Osteoblast (primary cell): ENCODE data around the gene VAC14. TPM values are rescaled to one million over a fixed set of nuclear protein-coding genes. Genes with fewer than 3 reads are reported as not detected.

Experiments
- DNase-seq: peaks from one replicate; pipeline ENCODE4 v3.0.0; 2011; ENCODE audit warnings: low spot score, mixed read lengths; ENCODE audit not compliant: insufficient read length; ENCODE audit errors: missing footprints
- H2AFZ ChIP-seq: 2 replicates; pipeline ENCODE4 v1.6.0; 2011; ENCODE audit warnings: mild to moderate bottlenecking, low read length
- H3K27ac ChIP-seq: 2 replicates; pipeline ENCODE4 v1.5.1; 2011; ENCODE audit warnings: mild to moderate bottlenecking, low read depth, low read length, moderate library complexity
- H3K27me3 ChIP-seq: 2 replicates; pipeline ENCODE4 v1.6.0; 2012; ENCODE audit warnings: mild to moderate bottlenecking, control low read depth, inconsistent platforms, low read length, moderate library complexity; ENCODE audit not compliant: insufficient read depth
- H3K36me3 ChIP-seq: 2 replicates; pipeline ENCODE4 v1.5.1; 2011; ENCODE audit warnings: mild to moderate bottlenecking, low read length, control low read depth, moderate library complexity; ENCODE audit not compliant: insufficient read depth
- H3K4me1 ChIP-seq: 2 replicates; pipeline ENCODE4 v1.5.1; 2011; ENCODE audit warnings: mild to moderate bottlenecking, low read length, control low read depth, moderate library complexity; ENCODE audit not compliant: insufficient read depth
- H3K4me2 ChIP-seq: 2 replicates; pipeline ENCODE4 v1.6.0; 2011; ENCODE audit warnings: mild to moderate bottlenecking, low read length; ENCODE audit not compliant: insufficient read depth
- H3K4me3 ChIP-seq: fragments of 200-600 bp; sonication (generic); 3 replicates; pipeline ENCODE4 v1.5.1; 2012; ENCODE audit warnings: mild to moderate bottlenecking, low read length, inconsistent platforms; ENCODE audit not compliant: insufficient read depth
- H3K79me2 ChIP-seq: 2 replicates; pipeline ENCODE4 v1.6.0; 2012; ENCODE audit warnings: mild to moderate bottlenecking, low read length, control low read depth, inconsistent platforms; ENCODE audit not compliant: insufficient read depth
- H3K9me3 ChIP-seq: 2 replicates; pipeline ENCODE4 v1.5.1; 2011; ENCODE audit warnings: low read depth, low read length, control low read depth
- H4K20me1 ChIP-seq: 2 replicates; pipeline ENCODE4 v1.6.0; 2012; ENCODE audit warnings: mild to moderate bottlenecking, low read length, control low read depth; ENCODE audit not compliant: insufficient read depth
- total RNA-seq: library from RNA; depleted of rRNA; stranded (reverse); fragments of >200 nt; gene quantifications from 2 replicates; pipeline ENCODE4 v1.2.3, GENCODE V29; 2012
- TF ChIP-seq, protein P1 (sequence below): IDR thresholded peaks from 2 replicates; pipeline ENCODE4 v1.5.1; 2011; ENCODE audit warnings: mild to moderate bottlenecking, low read depth, low read length, moderate library complexity; ENCODE audit errors: extremely low read depth

Gene VAC14
- total RNA-seq, 1 donor: 72.7 TPM

DNA sequence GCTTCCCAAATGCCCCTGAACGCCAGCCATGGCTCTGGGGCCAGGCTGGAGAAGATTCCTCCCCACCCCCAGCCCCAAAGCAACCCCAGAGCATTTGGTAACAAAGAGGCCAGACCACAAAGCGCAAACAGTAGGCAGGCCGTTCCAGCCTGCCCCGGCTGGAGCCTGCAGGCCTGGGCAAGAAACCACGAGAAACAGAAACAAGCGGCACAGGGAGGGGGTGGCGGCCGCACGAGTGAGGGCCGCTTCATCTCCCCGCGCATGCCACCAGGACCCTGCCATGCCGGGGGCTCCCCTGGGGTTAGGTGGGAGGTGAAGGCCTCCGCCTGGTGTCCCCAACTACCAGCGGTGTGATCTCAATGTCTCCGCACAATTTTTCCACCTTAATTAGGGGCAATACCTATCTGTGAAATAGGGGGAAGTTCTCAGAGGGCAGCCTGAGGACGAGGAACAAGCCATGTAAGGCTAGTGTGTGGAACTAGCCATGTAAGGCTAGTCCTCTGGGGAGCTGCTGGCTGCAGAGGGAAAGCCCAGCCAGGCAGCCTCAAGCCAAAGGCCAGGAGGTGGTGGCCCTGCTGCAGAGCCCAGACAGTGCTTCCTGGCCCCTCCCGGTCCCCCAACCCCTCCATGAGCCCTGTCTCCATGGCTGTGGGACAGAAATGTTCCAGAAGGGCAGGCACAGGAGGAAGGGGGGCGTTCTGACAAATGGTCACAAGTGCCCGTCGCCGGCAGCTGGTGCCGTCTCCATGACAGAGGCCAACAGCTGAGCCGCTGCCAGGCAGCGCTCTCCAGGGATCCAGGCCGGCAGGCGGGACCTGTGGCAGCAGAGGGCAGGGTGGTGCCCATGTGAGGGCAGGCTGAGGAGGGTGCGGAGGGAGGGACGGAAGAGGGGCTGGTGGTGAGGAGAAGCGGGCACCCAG, 100.6 kb downstream of the VAC14 start:
- H3K4me3 ChIP-seq: no peak overlapping the region
- H3K4me2 ChIP-seq: no peak overlapping the region
- H3K27me3 ChIP-seq: no peaks in the 10 kb centered on the region
- peaks cover 6% of the 10 kb centered on the region for H3K79me2 ChIP-seq
- no peaks in the 10 kb centered on the region for H4K20me1 ChIP-seq
- peak overlapping the region; percentile 61 for H3K27ac ChIP-seq
- no peaks in the 10 kb centered on the region for H3K9me3 ChIP-seq
- TF ChIP-seq, protein P1, sequence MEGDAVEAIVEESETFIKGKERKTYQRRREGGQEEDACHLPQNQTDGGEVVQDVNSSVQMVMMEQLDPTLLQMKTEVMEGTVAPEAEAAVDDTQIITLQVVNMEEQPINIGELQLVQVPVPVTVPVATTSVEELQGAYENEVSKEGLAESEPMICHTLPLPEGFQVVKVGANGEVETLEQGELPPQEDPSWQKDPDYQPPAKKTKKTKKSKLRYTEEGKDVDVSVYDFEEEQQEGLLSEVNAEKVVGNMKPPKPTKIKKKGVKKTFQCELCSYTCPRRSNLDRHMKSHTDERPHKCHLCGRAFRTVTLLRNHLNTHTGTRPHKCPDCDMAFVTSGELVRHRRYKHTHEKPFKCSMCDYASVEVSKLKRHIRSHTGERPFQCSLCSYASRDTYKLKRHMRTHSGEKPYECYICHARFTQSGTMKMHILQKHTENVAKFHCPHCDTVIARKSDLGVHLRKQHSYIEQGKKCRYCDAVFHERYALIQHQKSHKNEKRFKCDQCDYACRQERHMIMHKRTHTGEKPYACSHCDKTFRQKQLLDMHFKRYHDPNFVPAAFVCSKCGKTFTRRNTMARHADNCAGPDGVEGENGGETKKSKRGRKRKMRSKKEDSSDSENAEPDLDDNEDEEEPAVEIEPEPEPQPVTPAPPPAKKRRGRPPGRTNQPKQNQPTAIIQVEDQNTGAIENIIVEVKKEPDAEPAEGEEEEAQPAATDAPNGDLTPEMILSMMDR: no peak
- no peak overlapping the region for H2AFZ ChIP-seq
- peak; percentile 88 for DNase-seq
- peaks cover 4% of the 10 kb centered on the region for H3K36me3 ChIP-seq
- peaks cover 54% of the 10 kb centered on the region for H3K4me1 ChIP-seq

DNA sequence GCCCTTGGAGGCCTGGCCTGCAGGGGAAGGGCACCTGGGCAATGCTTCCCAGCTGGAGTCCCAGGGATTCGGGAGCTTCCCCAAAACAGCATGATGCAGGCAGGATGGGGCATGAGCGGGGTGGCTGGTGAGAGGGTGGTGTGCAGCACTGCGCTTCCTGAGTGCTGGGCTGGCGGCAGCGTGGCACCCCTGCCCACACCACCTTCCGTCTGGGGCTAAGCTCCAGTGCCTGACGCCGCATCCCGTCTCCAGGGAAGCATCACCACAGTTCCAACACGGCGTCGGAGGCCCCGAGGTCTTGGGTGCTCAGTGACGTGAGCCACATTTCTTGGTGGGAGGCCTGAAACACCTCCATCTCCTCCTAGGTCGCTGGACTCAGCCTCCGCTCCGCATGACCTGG, 101.3 kb downstream of the VAC14 start:
- no peaks in the 10 kb centered on the region for H4K20me1 ChIP-seq
- H3K4me2 ChIP-seq: no peak overlapping the region
- H3K36me3 ChIP-seq: peaks cover 4% of the 10 kb centered on the region
- no peak for DNase-seq
- TF ChIP-seq, protein P1: no peak
- H3K27me3 ChIP-seq: no peaks in the 10 kb centered on the region
- H3K4me3 ChIP-seq: no peak overlapping the region
- peaks cover 50% of the 10 kb centered on the region for H3K4me1 ChIP-seq
- H3K27ac ChIP-seq: peak overlapping the region; percentile 28
- no peak overlapping the region for H2AFZ ChIP-seq
- no peaks in the 10 kb centered on the region for H3K9me3 ChIP-seq
- peaks cover 6% of the 10 kb centered on the region for H3K79me2 ChIP-seq

DNA sequence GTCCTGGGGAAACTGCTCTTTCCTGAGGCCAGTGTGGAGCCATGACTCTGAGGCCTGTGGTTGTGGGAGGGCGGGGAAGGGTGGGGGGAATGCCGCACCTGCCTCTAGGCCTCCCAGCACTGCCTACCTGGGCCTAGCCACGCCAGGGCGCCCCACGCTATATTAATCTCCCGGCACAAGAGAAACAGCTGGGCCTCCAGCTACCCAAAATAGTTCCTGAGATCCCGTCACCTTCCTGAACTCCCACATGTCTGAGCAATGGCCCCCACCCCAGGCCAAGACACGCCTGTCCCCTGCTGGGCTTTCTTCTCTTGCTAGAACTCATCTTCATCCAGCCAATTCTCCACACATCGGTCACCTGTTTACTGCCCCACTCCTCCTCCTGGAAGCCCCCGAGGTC, 102.1 kb downstream of the VAC14 start:
- H3K4me2 ChIP-seq: no peak overlapping the region
- H3K79me2 ChIP-seq: peaks cover 6% of the 10 kb centered on the region
- H3K27ac ChIP-seq: no peak overlapping the region
- H4K20me1 ChIP-seq: no peaks in the 10 kb centered on the region
- H3K27me3 ChIP-seq: no peaks in the 10 kb centered on the region
- H3K4me3 ChIP-seq: no peak overlapping the region
- TF ChIP-seq, protein P1: no peak
- no peak for DNase-seq
- H3K4me1 ChIP-seq: peaks cover 50% of the 10 kb centered on the region
- no peak overlapping the region for H2AFZ ChIP-seq
- H3K9me3 ChIP-seq: no peaks in the 10 kb centered on the region
- H3K36me3 ChIP-seq: peaks cover 4% of the 10 kb centered on the region

DNA sequence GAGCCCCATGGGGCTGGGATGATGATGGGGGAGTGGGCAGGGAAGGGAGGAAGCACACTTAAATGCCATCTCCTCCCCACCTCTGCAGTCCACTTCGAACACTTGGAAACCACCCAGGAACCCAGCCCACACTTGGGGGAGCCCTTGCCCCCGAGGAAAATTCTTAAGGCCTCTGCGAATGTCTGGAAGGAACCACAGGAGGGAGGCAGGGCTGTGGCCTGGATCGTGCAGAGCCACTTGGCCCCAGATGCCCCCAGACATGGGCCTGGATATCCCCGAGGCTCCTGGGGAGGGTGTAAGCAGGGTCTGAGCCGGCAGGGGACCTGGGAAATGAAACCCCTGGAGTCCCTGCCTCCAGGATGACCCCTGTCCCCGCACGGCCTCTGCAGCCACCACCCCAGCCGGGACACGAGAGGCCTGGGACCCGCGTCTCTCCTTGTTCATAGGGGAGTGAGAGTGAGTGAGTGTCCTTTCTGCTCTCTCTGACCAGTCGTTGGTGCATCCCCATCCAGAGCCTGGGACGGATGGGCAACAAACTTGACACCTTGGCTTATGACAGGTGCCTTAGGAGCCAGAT, 103.3 kb downstream of the VAC14 start:
- Histone ChIP-seq H3K79me2 (peaks cover 6% of the 10 kb centered on the region), H3K9me3 (no peaks in the 10 kb centered on the region), H3K36me3 (peaks cover 4% of the 10 kb centered on the region), H3K27ac (no peak overlapping the region), H4K20me1 (no peaks in the 10 kb centered on the region), H3K27me3 (no peaks in the 10 kb centered on the region), H3K4me2 (no peak overlapping the region), H3K4me3 (no peak overlapping the region), H3K4me1 (peaks cover 47% of the 10 kb centered on the region), H2AFZ (no peak overlapping the region)
- TF ChIP-seq, protein P1: peak; percentile 14
- no peak for DNase-seq
